ENCODE measurements around the gene RFX2.

The RFX2 gene

GRCh38 chr19:6045108-6045507 lies 65.2 kb downstream of the RFX2 start:
- no peaks in the 10 kb centered on the region for H3K9me3 ChIP-seq (ENCODE audit: control extremely low read depth in 1 of 5, control insufficient read depth in 4 of 5, insufficient read depth in 2 of 5, low read depth in 1 of 5, low read length in 4 of 5)
- peaks cover 0 to 11% (median 10%) of the 10 kb centered on the region in 4 experiments for H3K4me1 ChIP-seq (ENCODE audit: control extremely low read depth in 1 of 4, control insufficient read depth in 4 of 4, insufficient read depth in 4 of 4, low read length in 3 of 4)
- POLR2A ChIA-PET: no interaction called here
- WGBS (ENCODE audit: insufficient coverage): 98% methylated on average over 7 of the region's 7 CpGs
- peaks cover 3 to 46% (median 16%) of the 10 kb centered on the region in 4 experiments for H3K36me3 ChIP-seq (ENCODE audit: control insufficient read depth in 4 of 4, insufficient read depth in 4 of 4, low read length in 3 of 4)
- no peak overlapping the region for H3K27ac ChIP-seq (ENCODE audit: insufficient read depth in 1 of 2, low read depth in 1 of 2, low read length in 2 of 2, poor library complexity in 1 of 2, severe bottlenecking in 2 of 2)
- CTCF ChIA-PET: interaction anchor here (0.8 to 6.0 kb wide), 3 partner anchors 73 to 80 kb away, joined by 3 to 87 read pairs (median 3); no protein-coding TSS in a partner anchor
- H3K4me3 ChIP-seq (ENCODE audit: control insufficient read depth in 1 of 7, extremely low read depth in 1 of 7, insufficient read depth in 4 of 7, low read depth in 2 of 7, low read length in 6 of 7): no peak overlapping the region
- DNase-seq: no peak
- H3K27me3 ChIP-seq (replicated peaks in 2 of 5; ENCODE audit: control insufficient read depth in 4 of 5, insufficient read depth in 5 of 5, low read length in 4 of 5): no peaks in the 10 kb centered on the region

DNA sequence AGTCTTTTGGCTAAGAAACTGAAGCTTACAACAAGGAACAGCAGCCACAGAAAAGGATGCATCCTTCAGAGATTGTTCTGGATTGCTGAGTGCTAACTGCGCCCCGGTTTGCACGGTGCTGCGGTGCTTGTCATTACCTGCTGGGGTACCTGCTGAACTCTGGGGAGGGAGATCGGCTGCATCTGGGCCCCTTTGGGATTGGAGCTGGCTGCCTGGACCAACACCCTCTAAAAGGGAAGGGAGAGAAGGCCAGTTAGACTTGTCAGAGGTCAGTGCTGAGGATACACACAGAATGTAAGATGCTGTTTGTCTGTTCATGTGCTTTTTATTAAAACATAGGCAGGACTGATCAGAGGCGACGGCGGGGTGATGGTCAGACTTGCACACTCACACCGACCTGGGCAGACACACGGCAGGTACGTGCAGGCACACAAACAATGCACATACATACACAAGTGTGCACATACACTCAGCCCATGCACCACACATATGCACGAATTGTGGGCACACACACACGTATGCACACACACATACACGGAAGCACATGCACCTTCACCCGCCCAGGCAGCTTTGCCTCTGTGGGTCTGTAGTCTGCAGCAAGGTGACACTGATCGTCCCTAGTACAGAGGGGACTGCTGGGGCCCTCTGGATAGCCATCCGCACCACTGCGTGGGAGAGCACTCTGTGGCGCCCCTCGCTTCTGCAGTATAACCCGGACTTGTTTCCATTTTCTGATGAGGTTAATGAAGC lies 66.1 kb downstream of the RFX2 start:
- peaks cover 0 to 11% (median 9%) of the 10 kb centered on the region in 4 experiments for H3K4me1 ChIP-seq (ENCODE audit: control extremely low read depth in 1 of 4, control insufficient read depth in 4 of 4, insufficient read depth in 4 of 4, low read length in 3 of 4)
- no peak overlapping the region for H3K27ac ChIP-seq (ENCODE audit: insufficient read depth in 1 of 2, low read depth in 1 of 2, low read length in 2 of 2, poor library complexity in 1 of 2, severe bottlenecking in 2 of 2)
- no peaks in the 10 kb centered on the region for H3K9me3 ChIP-seq (ENCODE audit: control extremely low read depth in 1 of 5, control insufficient read depth in 4 of 5, insufficient read depth in 2 of 5, low read depth in 1 of 5, low read length in 4 of 5)
- CTCF ChIA-PET: interaction anchor here (0.8 to 6.0 kb wide), 3 partner anchors 74 to 81 kb away, joined by 3 to 87 read pairs (median 3); no protein-coding TSS in a partner anchor
- POLR2A ChIA-PET: no interaction called here
- 97% methylated on average over 20 of the region's 21 CpGs for WGBS (ENCODE audit: insufficient coverage)
- no peak for DNase-seq
- no peak overlapping the region for H3K4me3 ChIP-seq (ENCODE audit: control insufficient read depth in 1 of 7, extremely low read depth in 1 of 7, insufficient read depth in 4 of 7, low read depth in 2 of 7, low read length in 6 of 7)
- no peaks in the 10 kb centered on the region for H3K27me3 ChIP-seq (replicated peaks in 2 of 5; ENCODE audit: control insufficient read depth in 4 of 5, insufficient read depth in 5 of 5, low read length in 4 of 5)
- peaks cover 3 to 55% (median 21%) of the 10 kb centered on the region in 4 experiments for H3K36me3 ChIP-seq (ENCODE audit: control insufficient read depth in 4 of 4, insufficient read depth in 4 of 4, low read length in 3 of 4)

DNA sequence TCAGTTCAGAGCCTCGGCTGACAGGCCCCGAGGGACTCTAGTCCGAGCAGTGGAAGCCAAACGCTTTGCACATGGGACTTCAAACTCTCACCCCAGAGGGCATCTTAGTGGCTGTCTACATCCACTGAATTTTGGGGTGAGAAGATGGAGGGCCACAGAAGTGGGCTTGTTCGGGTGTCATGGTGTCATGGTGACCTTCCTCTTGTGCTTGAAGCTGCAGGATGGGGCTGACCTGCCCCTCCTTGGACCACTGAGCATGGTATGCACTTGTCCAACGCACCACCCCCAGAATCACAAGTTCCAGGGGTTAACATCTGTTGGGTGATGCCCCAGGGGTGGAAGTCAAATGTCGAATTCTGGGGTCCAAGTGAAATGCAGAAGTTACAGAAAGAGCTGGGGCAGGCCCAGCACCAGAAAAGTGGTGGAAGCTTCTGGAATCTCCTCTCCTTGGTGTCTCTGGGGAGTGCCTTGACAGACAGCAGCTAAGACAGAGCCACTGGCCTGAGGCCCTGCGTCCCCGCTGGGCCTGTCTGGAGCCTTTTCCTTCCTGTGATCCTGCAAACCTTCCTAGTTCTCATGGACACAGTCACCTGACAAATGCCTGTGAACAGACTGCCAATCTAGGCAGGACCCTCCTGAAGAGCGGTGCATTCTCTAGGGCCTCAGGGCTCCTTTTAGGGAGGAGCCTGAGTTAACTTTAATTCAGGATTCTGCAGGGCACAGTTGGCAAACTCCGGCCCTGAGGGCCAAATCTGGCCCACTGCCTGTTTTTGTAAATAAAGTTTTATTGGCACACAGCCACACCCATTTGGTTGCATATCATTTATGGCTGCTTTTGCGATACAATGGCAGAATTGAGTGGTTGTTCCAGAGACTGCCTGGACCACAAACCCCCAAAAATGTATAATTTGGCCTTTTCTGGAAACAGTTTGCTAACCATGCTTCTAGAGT lies 67.2 kb downstream of the RFX2 start:
- no peak overlapping the region for H3K27ac ChIP-seq (ENCODE audit: insufficient read depth in 1 of 2, low read depth in 1 of 2, low read length in 2 of 2, poor library complexity in 1 of 2, severe bottlenecking in 2 of 2)
- no peaks in the 10 kb centered on the region for H3K9me3 ChIP-seq (ENCODE audit: control extremely low read depth in 1 of 5, control insufficient read depth in 4 of 5, insufficient read depth in 2 of 5, low read depth in 1 of 5, low read length in 4 of 5)
- peaks cover 3 to 62% (median 21%) of the 10 kb centered on the region in 4 experiments for H3K36me3 ChIP-seq (ENCODE audit: control insufficient read depth in 4 of 4, insufficient read depth in 4 of 4, low read length in 3 of 4)
- CTCF ChIA-PET: interaction anchor here (6.0 kb wide), 1 partner anchor 82 kb away, joined by 87 read pairs; no protein-coding TSS in a partner anchor
- no peak overlapping the region for H3K4me3 ChIP-seq (ENCODE audit: control insufficient read depth in 1 of 7, extremely low read depth in 1 of 7, insufficient read depth in 4 of 7, low read depth in 2 of 7, low read length in 6 of 7)
- POLR2A ChIA-PET: no interaction called here
- H3K27me3 ChIP-seq (replicated peaks in 2 of 5; ENCODE audit: control insufficient read depth in 4 of 5, insufficient read depth in 5 of 5, low read length in 4 of 5): no peaks in the 10 kb centered on the region
- peaks cover 0 to 2% (median under 1%) of the 10 kb centered on the region in 4 experiments for H3K4me1 ChIP-seq (ENCODE audit: control extremely low read depth in 1 of 4, control insufficient read depth in 4 of 4, insufficient read depth in 4 of 4, low read length in 3 of 4)
- 91% methylated on average over 9 of the region's 12 CpGs for WGBS (ENCODE audit: insufficient coverage)
- DNase-seq: no peak

DNA sequence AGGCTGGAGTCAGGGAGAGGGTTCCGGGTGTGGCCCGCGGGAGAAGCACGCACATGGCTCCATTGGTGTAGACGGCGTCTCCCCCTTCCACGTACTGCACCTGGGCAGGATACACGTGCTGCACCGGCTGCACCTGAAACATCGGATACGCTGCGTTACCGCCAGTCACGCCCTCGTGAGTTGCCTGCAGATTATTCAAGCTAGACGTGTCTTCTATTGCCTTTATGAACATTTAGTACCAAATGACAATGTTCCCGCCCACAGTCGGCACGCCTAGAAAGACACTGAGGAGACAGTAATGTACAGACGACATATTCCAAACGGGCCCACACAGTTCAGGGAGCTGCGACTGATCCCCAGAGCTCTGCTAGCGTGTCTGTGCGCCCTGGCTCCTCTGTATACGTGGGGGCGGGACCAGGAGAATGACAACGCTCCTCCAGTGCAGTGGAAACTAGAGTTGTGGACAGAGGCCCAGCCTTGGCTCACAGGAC lies 68.3 kb downstream of the RFX2 start:
- Histone ChIP-seq H3K4me1 (ENCODE audit: control extremely low read depth in 1 of 4, control insufficient read depth in 4 of 4, insufficient read depth in 4 of 4, low read length in 3 of 4) (no peaks in the 10 kb centered on the region), H3K27me3 (replicated peaks in 2 of 5; ENCODE audit: control insufficient read depth in 4 of 5, insufficient read depth in 5 of 5, low read length in 4 of 5) (no peaks in the 10 kb centered on the region), H3K4me3 (ENCODE audit: control insufficient read depth in 1 of 7, extremely low read depth in 1 of 7, insufficient read depth in 4 of 7, low read depth in 2 of 7, low read length in 6 of 7) (no peak overlapping the region), H3K9me3 (ENCODE audit: control extremely low read depth in 1 of 5, control insufficient read depth in 4 of 5, insufficient read depth in 2 of 5, low read depth in 1 of 5, low read length in 4 of 5) (no peaks in the 10 kb centered on the region), H3K27ac (ENCODE audit: insufficient read depth in 1 of 2, low read depth in 1 of 2, low read length in 2 of 2, poor library complexity in 1 of 2, severe bottlenecking in 2 of 2) (no peak overlapping the region), H3K36me3 (ENCODE audit: control insufficient read depth in 4 of 4, insufficient read depth in 4 of 4, low read length in 3 of 4) (peaks cover 3 to 68% (median 25%) of the 10 kb centered on the region in 4 experiments)
- POLR2A ChIA-PET: no interaction called here
- no peak for DNase-seq
- 98% methylated on average over 27 of the region's 27 CpGs for WGBS (ENCODE audit: insufficient coverage)
- CTCF ChIA-PET: no interaction called here

- ChIA-PET CTCF (interaction anchor here (0.8 kb wide), 1 partner anchor 137 kb away, joined by 3 read pairs; no protein-coding TSS in a partner anchor), POLR2A (no interaction called here)
- WGBS (ENCODE audit: insufficient coverage): 100% methylated on average over 2 of the region's 5 CpGs
- no peaks in the 10 kb centered on the region for H3K27me3 ChIP-seq (replicated peaks in 2 of 5; ENCODE audit: control insufficient read depth in 4 of 5, insufficient read depth in 5 of 5, low read length in 4 of 5)
- H3K9me3 ChIP-seq (ENCODE audit: control extremely low read depth in 1 of 5, control insufficient read depth in 4 of 5, insufficient read depth in 2 of 5, low read depth in 1 of 5, low read length in 4 of 5): no peaks in the 10 kb centered on the region
- no peak for DNase-seq
- H3K36me3 ChIP-seq (ENCODE audit: control insufficient read depth in 4 of 4, insufficient read depth in 4 of 4, low read length in 3 of 4): peaks cover 3 to 68% (median 25%) of the 10 kb centered on the region in 4 experiments
- no peak overlapping the region for H3K27ac ChIP-seq (ENCODE audit: insufficient read depth in 1 of 2, low read depth in 1 of 2, low read length in 2 of 2, poor library complexity in 1 of 2, severe bottlenecking in 2 of 2)
- H3K4me3 ChIP-seq (ENCODE audit: control insufficient read depth in 1 of 7, extremely low read depth in 1 of 7, insufficient read depth in 4 of 7, low read depth in 2 of 7, low read length in 6 of 7): no peak overlapping the region
- no peaks in the 10 kb centered on the region for H3K4me1 ChIP-seq (ENCODE audit: control extremely low read depth in 1 of 4, control insufficient read depth in 4 of 4, insufficient read depth in 4 of 4, low read length in 3 of 4)
Observed at GRCh38 chr19:6041071-6041470, 69.2 kb downstream of the RFX2 start.

- ChIA-PET CTCF (interaction anchor here (1.9 kb wide), 1 partner anchor 9 kb away, joined by 4 read pairs; no protein-coding TSS in a partner anchor), POLR2A (no interaction called here)
- no peaks in the 10 kb centered on the region for H3K27me3 ChIP-seq (replicated peaks in 2 of 5; ENCODE audit: control insufficient read depth in 4 of 5, insufficient read depth in 5 of 5, low read length in 4 of 5)
- no peak overlapping the region for H3K4me3 ChIP-seq (ENCODE audit: control insufficient read depth in 1 of 7, extremely low read depth in 1 of 7, insufficient read depth in 4 of 7, low read depth in 2 of 7, low read length in 6 of 7)
- H3K9me3 ChIP-seq (ENCODE audit: control extremely low read depth in 1 of 5, control insufficient read depth in 4 of 5, insufficient read depth in 2 of 5, low read depth in 1 of 5, low read length in 4 of 5): no peaks in the 10 kb centered on the region
- peaks cover 3 to 65% (median 31%) of the 10 kb centered on the region in 4 experiments for H3K36me3 ChIP-seq (ENCODE audit: control insufficient read depth in 4 of 4, insufficient read depth in 4 of 4, low read length in 3 of 4)
- no peak overlapping the region for H3K27ac ChIP-seq (ENCODE audit: insufficient read depth in 1 of 2, low read depth in 1 of 2, low read length in 2 of 2, poor library complexity in 1 of 2, severe bottlenecking in 2 of 2)
- no peak for DNase-seq
- no peaks in the 10 kb centered on the region for H3K4me1 ChIP-seq (ENCODE audit: control extremely low read depth in 1 of 4, control insufficient read depth in 4 of 4, insufficient read depth in 4 of 4, low read length in 3 of 4)
- 98% methylated on average over 28 of the region's 31 CpGs for WGBS (ENCODE audit: insufficient coverage)
Observed at GRCh38 chr19:6039566-6040225, 70.6 kb downstream of the RFX2 start.
